Measurements from ENCODE around the gene ZNF653. TPM values are rescaled to one million over a fixed set of nuclear protein-coding genes. Genes with fewer than 3 reads are reported as not detected.

The ZNF653 gene, protein sequence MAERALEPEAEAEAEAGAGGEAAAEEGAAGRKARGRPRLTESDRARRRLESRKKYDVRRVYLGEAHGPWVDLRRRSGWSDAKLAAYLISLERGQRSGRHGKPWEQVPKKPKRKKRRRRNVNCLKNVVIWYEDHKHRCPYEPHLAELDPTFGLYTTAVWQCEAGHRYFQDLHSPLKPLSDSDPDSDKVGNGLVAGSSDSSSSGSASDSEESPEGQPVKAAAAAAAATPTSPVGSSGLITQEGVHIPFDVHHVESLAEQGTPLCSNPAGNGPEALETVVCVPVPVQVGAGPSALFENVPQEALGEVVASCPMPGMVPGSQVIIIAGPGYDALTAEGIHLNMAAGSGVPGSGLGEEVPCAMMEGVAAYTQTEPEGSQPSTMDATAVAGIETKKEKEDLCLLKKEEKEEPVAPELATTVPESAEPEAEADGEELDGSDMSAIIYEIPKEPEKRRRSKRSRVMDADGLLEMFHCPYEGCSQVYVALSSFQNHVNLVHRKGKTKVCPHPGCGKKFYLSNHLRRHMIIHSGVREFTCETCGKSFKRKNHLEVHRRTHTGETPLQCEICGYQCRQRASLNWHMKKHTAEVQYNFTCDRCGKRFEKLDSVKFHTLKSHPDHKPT
- total RNA-seq (2014; rRNA removed) (14.2 and 16.2 TPM in 2 replicates), Bru-seq, nascent RNA (percentile 58 among the genes with signal in this experiment), BruChase-seq, experiment 1, labeled RNA remaining after a 6-hour chase (percentile 76 among the genes with signal in this experiment), BruChase-seq, experiment 2, labeled RNA remaining after a 2-hour chase (percentile 79 among the genes with signal in this experiment)
- long read RNA-seq, transcript ZNF653-201 (9 exons, 2,240 nt) = major isoform, 14 of 27 reads
- long read RNA-seq, partial matches to known transcripts = 6 of 27 reads
- long read RNA-seq, other reads (novel, unspliced or antisense) = 7 of 27 reads

DNA sequence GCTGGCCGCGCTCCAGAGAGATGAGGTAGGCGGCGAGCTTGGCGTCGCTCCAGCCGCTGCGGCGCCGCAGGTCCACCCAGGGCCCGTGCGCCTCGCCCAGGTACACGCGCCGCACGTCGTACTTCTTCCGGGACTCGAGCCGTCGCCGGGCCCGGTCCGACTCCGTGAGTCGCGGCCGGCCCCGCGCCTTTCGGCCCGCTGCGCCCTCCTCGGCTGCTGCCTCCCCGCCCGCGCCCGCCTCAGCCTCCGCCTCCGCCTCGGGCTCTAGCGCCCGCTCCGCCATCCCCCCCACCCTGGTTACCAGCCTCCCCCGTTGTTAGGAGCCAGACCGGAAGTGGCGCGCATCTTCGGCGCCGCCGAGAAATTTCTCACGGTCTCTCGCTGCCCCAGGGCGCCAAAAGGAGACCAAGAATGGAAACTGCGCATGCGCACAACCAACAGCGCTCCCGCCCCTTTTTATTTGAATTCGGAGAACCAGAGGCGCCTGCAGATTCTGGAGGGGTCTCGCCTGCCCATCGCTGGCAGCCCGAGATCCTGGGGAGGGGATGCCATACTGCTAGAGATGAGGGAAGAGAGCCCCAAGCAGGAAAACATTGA lies at the start of gene ZNF653:
TSS of gene ZNF653 (minus strand) at position 336 of the 597 bp plus-strand sequence. CDS start at position 283, 53 bp downstream.
- ATAC-seq (peak; percentile 61), DNase-seq (peak; percentile 99)
- Histone ChIP-seq H3K79me2 (ENCODE audit: low read length) (peaks cover 4% of the 10 kb centered on the region; the same call in 1 of the 2 replicates), H3K36me3 (ENCODE audit: low read depth, low read length) (no peaks in the 10 kb centered on the region), H3K9me3 (ENCODE audit: low read length) (no peaks in the 10 kb centered on the region), H3K9ac (ENCODE audit: low read length) (peak within 1 kb of the TSS; percentile 80), H3K27ac (ENCODE audit: low read length) (peak within 1 kb of the TSS; percentile 65), H3K4me2 (ENCODE audit: low read length) (peak within 1 kb of the TSS; percentile 98), H3F3A (ENCODE audit: low read length, unreplicated experiment) (no peaks in the 10 kb centered on the region), H3K27me3 (ENCODE audit: low read length) (no peaks in the 10 kb centered on the region), H3K4me1 (ENCODE audit: insufficient read depth, low read length) (peaks cover 15% of the 10 kb centered on the region), H2AFZ (ENCODE audit: low read length) (peak within 1 kb of the TSS; percentile 72), H3K4me3 (ENCODE audit: low read length) (peak within 1 kb of the TSS; percentile 84), H3K9me2 (replicated peaks; ENCODE audit: low read length) (no peaks in the 10 kb centered on the region), H4K20me1 (ENCODE audit: low read length) (no peaks in the 10 kb centered on the region)
- TF ChIP-seq, protein P1, sequence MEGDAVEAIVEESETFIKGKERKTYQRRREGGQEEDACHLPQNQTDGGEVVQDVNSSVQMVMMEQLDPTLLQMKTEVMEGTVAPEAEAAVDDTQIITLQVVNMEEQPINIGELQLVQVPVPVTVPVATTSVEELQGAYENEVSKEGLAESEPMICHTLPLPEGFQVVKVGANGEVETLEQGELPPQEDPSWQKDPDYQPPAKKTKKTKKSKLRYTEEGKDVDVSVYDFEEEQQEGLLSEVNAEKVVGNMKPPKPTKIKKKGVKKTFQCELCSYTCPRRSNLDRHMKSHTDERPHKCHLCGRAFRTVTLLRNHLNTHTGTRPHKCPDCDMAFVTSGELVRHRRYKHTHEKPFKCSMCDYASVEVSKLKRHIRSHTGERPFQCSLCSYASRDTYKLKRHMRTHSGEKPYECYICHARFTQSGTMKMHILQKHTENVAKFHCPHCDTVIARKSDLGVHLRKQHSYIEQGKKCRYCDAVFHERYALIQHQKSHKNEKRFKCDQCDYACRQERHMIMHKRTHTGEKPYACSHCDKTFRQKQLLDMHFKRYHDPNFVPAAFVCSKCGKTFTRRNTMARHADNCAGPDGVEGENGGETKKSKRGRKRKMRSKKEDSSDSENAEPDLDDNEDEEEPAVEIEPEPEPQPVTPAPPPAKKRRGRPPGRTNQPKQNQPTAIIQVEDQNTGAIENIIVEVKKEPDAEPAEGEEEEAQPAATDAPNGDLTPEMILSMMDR (conservative IDR thresholded peaks at IDR 0.05; ENCODE audit: low read depth, low read length) = no peak
- TF ChIP-seq EZH2phosphoT487 (IDR thresholded peaks at IDR 0.05; ENCODE audit: borderline replicate concordance, low read length) = no peak; the same call in 1 of the 2 replicates
- no peak for TF ChIP-seq EZH2 (IDR thresholded peaks at IDR 0.05; ENCODE audit: low read length, unreplicated experiment)
- intact Hi-C loops (cut with micrococcal nuclease) = loop anchor here (1.0 to 2.0 kb wide), 3 partner anchors 23 to 70 kb away; partner anchors contain the start of genes ECSIT, ELOF1, ODAD3 and PRKCSH
- POLR2A ChIA-PET (ENCODE audit: unreplicated experiment) = interaction anchor here (0.6 kb wide), 2 partner anchors 79 to 160 kb away, joined by 5 to 8 read pairs; partner anchors contain the start of gene TMEM205
- no TSS peak for BruUV-seq (replicated peaks)
- CTCF ChIA-PET = no interaction called here

DNA sequence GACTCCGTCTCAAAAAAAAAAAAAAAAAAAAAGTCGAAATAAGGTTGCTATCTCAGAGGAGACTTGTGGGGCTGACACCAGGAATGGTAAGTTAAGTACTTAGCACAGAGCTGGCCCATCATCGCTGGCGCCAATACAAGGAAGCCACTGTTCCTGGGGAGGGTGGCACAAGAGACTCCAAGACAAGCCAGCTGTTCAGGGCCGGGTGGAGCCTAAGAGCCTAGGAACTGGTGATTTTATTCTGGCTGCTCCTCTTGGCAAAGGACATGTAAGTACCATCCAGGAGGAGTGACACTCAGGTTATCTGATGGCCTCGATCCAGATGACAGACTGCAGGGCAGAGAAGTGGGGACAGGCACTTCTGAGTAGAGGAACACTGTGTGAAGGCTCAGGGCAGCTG lies 49.6 kb upstream of the ZNF653 start:
- CTCF ChIA-PET = no interaction called here
- H3F3A ChIP-seq (ENCODE audit: low read length, unreplicated experiment) = no peaks in the 10 kb centered on the region
- H3K9me2 ChIP-seq (replicated peaks; ENCODE audit: low read length) = no peaks in the 10 kb centered on the region
- TF ChIP-seq, protein P1 (conservative IDR thresholded peaks at IDR 0.05; ENCODE audit: low read depth, low read length) = no peak
- no peak for TF ChIP-seq EZH2phosphoT487 (IDR thresholded peaks at IDR 0.05; ENCODE audit: borderline replicate concordance, low read length)
- TF ChIP-seq EZH2 (IDR thresholded peaks at IDR 0.05; ENCODE audit: low read length, unreplicated experiment) = no peak
- no peak overlapping the region for H3K9ac ChIP-seq (ENCODE audit: low read length)
- ATAC-seq (no peak), DNase-seq (no peak)
- H3K4me1 ChIP-seq (ENCODE audit: insufficient read depth, low read length) = peaks cover 8% of the 10 kb centered on the region; the same call in 1 of the 2 replicates
- peaks cover 23% of the 10 kb centered on the region; the same call in 1 of the 2 replicates for H4K20me1 ChIP-seq (ENCODE audit: low read length)
- no peaks in the 10 kb centered on the region for H3K27me3 ChIP-seq (ENCODE audit: low read length)
- H2AFZ ChIP-seq (ENCODE audit: low read length) = no peak overlapping the region
- BruUV-seq (replicated peaks) = no TSS peak
- no peak overlapping the region for H3K4me2 ChIP-seq (ENCODE audit: low read length)
- peaks cover 47% of the 10 kb centered on the region for H3K79me2 ChIP-seq (ENCODE audit: low read length)
- H3K36me3 ChIP-seq (ENCODE audit: low read depth, low read length) = peaks cover 27% of the 10 kb centered on the region; the same call in 1 of the 2 replicates
- H3K9me3 ChIP-seq (ENCODE audit: low read length) = no peaks in the 10 kb centered on the region
- H3K4me3 ChIP-seq (ENCODE audit: low read length) = no peak overlapping the region
- POLR2A ChIA-PET (ENCODE audit: unreplicated experiment) = no interaction called here
- intact Hi-C loops (cut with micrococcal nuclease) = no loop called here
- no peak overlapping the region for H3K27ac ChIP-seq (ENCODE audit: low read length)
